Stimulated activated CD4-positive, alpha-beta T cell treated with anti-CD3 and anti-CD28 coated beads, TNF-alpha, amount 100 ng/mL, for 1 hour (primary cell): ENCODE data around the gene ZNF597.
"Not testable (repeated sequence)": the region's sequence is repeated elsewhere in the genome, so short reads cannot be mapped to it uniquely, and the experiment has no call there.

ENCODE experiments used
- DNase-seq, 3 donors: peaks; one replicate each; pipeline ENCODE4 v3.0.0-alpha.2; 2020; ENCODE audit warnings: low read depth in 3 of 3, low spot score in 1 of 3

ZNF597 gene

GRCh38 chr16:3475604-3476375 is 32.5 kb upstream of the ZNF597 start:
- no peak for DNase-seq

DNA sequence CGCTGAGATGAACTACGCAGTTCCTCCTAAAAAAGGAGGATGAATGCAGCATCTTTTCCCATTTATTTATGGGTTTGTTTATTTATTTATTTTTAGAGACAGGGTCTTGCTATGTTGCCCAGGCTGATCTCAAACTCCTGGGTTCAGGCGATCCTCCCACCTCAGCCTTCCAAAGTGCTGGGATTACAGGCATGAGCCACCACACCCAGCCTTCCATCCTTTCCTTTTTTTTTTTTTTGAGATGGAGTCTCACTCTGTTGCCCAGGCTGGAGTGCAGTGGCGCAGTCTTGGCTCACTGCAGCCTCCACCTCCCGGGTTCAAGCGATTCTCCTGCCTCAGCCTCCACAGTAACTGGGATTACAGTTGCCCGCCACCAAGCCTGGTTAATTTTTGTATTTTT is 31.6 kb upstream of the ZNF597 start:
- DNase-seq = not testable (repeated sequence)

DNA sequence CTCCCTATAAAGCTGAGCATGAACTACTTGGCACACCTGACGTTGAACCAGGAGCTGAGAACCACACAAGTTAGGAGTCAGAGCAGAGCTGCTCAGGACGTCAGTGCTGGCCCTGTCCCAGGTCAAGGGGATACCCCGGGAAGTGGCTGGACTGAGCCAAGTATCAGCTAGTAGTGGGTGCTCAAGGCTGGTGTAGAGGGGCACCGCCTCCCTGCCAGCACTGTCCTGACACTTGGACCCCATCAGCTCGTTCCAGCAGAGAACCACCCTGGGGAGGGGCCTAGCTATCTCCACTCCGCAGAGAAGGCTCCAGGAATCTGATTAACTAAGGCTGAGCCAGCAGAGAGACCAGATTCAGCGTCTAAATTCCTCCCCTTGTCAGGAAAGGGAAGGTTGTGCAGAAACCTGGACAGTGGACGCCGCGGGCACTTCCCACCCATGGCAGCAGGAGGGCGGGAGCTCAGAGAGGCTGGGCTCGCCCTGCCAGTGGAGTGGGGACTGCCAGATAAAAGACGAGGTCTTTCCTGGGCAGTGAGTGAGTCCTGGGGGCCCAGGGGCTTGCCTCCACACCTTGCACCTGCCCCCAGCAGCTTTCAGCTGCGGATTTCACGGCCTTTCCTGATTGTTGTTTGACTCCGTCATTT is 31.0 kb upstream of the ZNF597 start:
- DNase-seq = no peak

DNA sequence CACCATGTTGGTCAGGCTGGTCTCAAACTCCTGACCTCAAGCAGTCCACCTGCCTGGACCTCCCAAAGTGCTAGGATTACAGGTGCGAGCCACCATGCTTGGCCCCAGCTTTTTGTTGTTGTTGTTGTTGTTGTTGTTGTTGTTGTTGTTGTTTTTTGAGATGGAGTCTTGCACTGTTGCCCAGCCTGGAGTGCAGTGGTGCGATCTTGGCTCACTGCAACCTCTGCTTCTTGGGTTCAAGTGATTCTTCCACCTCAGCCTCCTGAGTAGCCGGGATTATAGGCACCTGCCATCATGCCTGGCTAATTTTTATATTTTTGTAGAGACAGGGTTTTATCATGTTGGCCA is 30.3 kb upstream of the ZNF597 start:
- not testable (repeated sequence) for DNase-seq

DNA sequence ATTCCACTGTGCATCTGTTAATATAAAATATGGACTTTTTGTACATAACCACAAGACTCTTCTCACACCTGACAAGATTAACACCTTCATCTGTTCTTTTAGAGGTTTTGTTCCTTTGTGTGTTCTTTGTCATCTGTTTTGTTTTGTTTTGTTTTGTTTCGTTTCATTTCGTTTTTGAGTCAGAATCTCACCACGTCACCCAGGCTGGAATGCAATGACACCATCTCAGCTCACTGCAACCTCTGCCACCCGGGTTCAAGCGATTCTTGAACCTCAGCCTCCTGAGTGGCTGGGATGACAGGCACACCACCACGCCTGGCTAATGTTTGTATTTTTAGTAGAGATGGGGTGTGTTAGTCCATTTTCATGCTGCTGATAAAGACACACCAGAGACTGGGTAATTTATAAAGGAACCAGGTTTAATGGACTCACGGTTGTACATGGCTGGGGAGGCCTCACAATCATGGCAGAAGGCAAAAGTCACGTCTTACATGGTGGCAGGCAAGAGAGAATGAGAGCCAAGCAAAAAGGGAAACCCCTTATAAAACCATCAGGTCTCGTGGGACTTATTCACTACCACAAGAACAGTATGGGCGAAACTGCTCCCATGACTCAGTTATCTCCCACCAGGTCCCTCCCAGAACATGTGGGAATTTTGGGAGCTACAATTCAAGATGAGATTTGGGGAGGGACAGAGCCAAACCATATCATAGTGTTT is 29.7 kb upstream of the ZNF597 start:
- no peak for DNase-seq

DNA sequence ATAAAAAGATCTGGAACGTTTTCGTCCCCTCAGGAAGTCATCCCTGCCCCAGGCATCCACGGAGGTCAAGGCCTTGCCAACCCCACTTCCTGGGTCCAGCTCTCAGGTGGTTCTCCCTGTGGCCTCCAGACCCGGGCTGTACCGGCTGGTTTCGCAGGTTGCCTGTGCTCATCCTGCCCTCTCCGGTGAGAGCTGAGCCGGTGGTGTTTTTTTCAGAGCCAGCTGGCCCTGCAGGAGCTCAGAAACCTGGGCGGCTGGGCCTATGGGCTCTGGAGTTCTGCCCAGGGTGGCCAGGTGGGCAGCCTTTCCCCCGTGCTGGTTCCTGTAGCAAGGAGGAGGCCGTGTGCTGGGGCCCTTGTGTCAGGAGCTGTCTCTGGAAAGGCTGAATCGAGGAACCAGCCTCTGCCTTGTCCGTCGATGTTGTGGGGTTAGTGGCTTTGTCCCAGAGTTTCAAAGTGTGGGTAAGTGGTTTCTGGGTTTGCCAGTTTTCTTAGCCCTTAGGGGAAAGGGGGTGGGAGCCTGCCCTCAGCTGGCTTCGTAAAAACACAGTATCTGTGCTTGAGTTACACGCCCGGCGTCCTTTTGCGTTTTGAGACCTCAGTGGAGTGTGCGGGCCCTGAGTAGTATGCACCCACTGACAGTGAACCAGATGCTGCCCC is 28.3 kb upstream of the ZNF597 start:
- DNase-seq = no peak

DNA sequence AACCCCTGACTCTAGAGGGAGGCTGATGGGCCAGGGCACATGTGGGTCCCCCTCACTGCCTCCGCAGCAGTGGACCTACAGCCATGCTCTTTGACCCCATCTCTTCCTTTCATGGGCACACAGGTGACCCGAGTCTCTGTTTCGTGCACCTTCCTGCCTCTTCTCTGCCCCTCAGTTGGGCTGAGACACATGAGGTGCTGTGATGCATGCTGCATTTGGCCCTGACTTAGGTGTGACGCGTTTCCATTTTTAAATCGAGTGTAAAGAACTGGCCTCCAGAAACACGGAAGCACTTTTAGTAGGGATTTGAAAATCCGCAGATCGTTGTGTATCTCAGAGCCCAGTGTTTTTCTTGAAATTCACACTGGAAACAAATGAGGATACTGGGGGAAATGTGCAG is 27.4 kb upstream of the ZNF597 start:
- DNase-seq = no peak

GRCh38 chr16:3469736-3470135 is 26.4 kb upstream of the ZNF597 start:
- DNase-seq = no peak

GRCh38 chr16:3468501-3468900 is 25.2 kb upstream of the ZNF597 start:
- no peak for DNase-seq

DNA sequence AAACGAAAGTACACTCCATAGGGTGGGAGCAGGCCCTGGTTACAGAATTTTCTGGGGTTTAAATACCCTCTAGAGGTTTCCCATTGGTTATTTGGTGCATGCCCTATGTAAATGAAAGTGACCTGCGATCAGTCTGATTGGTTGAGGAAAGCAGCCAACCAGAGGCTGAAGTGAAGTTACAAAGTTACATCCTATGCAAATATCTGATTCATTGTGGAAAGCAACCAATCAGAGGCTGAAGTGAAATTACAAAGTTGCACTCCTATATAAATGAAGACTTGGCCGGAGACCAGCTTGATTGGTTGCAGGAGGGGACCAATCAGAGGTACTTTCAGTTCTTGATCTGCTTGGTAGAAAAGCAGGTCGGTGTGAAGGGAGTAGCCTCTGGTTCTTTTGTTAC is 24.6 kb upstream of the ZNF597 start:
- no peak for DNase-seq

GRCh38 chr16:3467182-3467581 is 23.9 kb upstream of the ZNF597 start:
- no peak for DNase-seq

DNA sequence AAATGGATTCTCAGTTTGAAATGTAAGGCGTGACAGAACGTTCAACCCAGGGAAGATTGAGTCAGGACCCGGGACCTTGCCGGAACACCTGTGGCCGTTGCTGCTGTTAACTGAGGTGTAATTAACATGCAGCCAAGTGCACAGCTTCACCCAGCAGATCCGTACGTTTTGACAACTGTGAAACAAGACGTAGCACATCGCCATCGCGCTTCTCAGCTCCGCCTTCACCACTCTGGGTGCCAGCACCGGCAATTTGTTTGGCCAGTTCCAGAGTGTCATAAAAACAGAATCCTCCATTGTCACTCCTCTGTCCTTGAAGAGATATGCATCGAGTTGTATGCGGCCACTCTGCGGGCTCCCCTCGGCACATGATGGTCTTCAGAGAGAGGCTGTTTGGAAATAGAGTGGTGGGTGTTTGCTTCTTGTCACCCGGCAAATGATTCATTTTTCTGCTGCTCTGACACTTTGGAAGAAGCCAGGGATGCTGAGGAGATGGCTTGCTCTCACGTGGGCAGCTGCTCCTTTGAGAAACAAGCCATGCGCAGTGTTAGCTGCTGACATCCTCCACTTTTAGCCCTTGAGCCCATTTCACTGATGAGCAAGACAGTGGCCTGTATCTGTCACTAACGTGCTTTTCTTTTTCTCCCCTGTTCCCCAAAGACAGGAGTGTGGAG is 22.7 kb upstream of the ZNF597 start:
- no peak for DNase-seq

GRCh38 chr16:3465301-3465700 is 22.0 kb upstream of the ZNF597 start:
- no peak for DNase-seq

DNA sequence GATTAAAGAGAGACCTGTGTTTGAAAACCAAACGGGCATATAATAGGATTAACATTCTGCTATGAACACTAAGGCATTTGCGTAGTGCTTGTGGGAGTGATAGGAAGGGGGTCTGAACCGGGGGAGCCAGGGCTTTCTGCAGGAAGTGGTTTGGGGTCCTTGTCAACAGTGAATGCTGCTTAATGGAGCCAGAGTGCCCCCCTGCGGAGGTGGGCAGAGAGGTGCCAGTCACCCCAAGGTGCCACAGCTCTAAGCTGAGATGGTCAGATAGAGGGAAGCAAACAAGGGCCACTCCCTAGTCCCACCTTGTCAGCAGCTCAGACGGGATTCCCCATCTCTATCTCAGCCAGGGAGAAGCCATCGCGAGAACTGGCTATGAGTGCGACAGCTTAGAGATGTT is 17.8 kb upstream of the ZNF597 start:
- no peak for DNase-seq

DNA sequence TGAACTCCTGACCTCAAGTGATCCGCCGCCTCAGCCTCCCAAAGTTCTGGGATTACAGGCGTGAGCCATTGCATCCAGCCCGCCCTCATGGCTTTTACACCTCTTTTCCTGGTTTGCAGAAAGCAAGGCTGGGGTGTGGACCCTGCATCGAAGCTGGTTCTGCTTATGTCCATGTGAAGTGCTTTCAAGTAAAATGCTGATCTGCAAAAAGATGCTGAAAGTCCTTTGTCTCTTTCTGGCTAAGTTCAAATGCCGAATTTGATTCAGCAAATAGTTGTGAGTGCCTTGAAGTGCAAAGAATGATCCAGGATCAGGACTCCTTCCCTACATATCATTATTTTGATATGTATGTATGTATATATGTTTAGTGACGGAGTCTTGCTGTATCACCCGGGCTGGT is 17.3 kb upstream of the ZNF597 start:
- no peak for DNase-seq

GRCh38 chr16:3460121-3460520 is 16.8 kb upstream of the ZNF597 start:
- DNase-seq = no peak

- DNase-seq = no peak
Measured at GRCh38 chr16:3459401-3460090, 16.2 kb upstream of the ZNF597 start.

DNA sequence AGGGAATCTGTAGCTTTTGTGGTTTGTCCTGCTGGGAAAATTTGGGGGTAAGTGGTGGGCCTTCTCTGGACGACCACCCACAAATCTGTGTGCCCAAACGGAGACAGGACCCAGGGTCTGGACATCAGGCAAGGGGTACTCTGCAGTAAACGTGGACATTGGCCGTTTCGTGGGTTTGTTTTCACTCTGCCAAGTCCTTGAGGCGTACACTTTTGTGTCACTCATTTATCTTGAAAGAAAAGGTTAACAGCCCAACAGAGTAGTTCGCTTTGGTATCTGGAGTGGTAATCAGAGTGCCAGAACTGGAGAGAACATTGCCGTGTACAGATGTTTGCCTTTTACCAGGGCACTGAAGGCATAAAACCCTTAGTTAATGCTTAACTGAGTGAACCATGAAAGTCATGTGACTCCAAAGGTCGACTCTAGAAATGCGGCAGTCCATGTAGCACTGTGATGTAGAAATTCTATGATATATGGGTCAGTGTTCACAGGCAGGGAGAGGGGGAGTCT is 15.6 kb upstream of the ZNF597 start:
- DNase-seq = no peak

DNA sequence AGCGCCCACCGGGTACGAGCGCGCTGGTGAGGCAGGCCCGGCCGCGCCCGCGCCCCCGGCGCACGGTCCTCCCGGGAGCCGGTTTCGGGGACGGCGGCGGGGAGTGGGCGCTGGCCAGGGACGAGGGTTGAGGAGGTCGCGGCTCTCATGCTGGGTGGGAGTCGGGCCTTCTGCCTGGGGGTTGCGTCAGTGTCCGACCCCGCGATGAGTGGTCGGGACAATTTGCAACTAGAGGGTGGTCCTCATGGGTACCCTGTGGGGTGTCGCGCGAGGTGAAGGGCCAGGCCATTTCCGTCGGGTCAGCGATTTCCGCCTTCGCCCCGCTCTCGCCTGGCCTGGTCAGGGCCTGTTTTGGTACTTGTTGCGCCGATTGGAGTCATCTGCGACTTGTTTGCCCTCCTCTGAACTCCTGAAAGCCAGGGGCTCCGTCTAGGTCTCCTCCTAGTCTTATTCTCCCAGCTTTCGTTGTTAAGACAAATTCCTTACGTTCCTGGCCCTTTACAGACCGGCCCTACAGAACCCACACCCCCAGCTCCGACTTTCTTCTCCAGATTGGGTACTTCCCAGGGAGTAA is 15.1 kb upstream of the ZNF597 start:
- DNase-seq = no peak
